Measurements from ENCODE around the gene ATP6V1D. TPM values are rescaled to one million over a fixed set of nuclear protein-coding genes. Genes with fewer than 3 reads are reported as not detected.
"Not testable (repeated sequence)": the region's sequence is repeated elsewhere in the genome, so short reads cannot be mapped to it uniquely, and the experiment has no call there.

Gene ATP6V1D
- total and polyA plus RNA-seq, 2 of the 8 experiments (the other 6 are each of a cell fraction or from before 2014, with no cell fraction given) = 45.1 to 76.3 TPM

DNA sequence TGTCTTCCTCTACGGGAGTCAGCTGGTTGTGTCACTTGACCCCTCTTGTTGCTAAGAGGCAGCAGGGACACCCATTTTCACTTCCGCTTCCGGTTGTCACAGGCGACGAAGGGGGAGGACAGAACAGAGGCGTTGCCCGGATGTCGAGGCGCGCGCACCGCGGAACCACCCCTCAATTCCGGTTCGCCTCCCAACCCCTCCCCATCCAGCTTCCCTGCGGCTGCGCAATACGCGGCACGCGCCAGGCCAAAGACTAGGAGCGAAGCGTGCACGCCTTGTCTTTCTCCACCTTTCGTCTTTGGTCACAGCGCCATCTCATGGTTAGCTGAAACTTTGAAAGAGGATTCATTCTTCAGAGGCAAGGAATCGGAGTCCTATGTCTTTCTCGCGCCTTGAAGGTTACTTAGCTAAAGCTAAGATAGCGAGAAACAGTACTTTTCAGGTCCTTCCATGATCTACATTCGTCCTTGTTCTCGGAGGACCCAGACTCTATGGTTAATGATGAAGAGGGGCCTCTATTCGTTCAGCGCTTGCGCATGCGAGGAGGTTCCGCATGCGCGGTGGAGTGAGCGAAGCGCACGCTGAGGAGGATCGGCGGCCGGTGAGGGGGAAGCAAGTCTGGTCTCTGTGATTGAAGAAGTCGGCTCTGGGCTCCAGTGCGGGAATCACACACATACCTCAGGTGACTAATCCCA is at the start of gene ATP6V1D, which contains the start of gene EIF2S1 (continued):
- peak; percentile 87 for TF ChIP-seq POLR2AphosphoS5 (IDR thresholded peaks at IDR 0.05; ENCODE audit: low read depth, low read length)
- TF ChIP-seq, protein P1, sequence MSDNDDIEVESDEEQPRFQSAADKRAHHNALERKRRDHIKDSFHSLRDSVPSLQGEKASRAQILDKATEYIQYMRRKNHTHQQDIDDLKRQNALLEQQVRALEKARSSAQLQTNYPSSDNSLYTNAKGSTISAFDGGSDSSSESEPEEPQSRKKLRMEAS (IDR thresholded peaks at IDR 0.05) = peak; percentile 92
- TF ChIP-seq, protein P2, sequence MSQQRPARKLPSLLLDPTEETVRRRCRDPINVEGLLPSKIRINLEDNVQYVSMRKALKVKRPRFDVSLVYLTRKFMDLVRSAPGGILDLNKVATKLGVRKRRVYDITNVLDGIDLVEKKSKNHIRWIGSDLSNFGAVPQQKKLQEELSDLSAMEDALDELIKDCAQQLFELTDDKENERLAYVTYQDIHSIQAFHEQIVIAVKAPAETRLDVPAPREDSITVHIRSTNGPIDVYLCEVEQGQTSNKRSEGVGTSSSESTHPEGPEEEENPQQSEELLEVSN (IDR thresholded peaks at IDR 0.05) = peak; percentile 61
- TF ChIP-seq, protein P3, sequence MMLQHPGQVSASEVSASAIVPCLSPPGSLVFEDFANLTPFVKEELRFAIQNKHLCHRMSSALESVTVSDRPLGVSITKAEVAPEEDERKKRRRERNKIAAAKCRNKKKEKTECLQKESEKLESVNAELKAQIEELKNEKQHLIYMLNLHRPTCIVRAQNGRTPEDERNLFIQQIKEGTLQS (IDR thresholded peaks at IDR 0.05; ENCODE audit: insufficient read depth, low read depth, low read length) = peak; percentile 46; the same call in 1 of the 2 replicates

DNA sequence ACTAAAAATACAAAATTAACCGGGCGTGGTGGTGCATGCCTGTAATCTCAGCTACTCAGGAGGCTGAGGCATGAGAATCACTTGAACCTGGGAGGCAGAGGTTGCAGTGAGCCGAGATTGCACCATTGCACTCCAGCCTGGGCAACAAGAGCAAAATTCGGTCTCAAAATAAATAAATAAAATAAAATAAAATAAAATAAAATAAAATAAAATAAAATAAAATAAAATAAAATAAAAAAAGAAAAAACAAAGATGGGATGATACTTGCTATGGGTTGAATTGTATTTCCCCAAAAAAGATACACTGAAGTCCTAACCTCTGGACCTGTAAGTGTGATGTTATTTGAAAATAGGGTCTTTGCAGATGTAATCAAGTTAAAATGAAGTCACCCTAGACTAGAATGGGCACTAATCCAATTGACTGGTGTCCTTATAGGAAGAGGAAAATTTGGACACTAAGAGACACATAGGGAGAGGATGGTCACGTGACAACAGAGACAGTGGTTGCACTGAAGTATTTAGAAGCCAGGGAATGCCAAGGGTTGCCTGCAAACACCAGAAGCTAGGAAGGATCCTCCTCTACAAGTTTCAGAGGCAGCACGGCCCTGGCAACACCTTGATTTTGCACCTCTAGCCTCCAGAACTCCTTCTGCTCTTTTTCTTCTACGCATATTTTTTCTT is 48.7 kb upstream of the ATP6V1D start:
- FAIRE-seq = not testable (repeated sequence)
- CTCF ChIA-PET (ENCODE audit: partially characterized antibody) = interaction anchor here (1.0 to 2.8 kb wide), 2 partner anchors 19 to 163 kb away, joined by 3 to 12 read pairs; no protein-coding TSS in a partner anchor

More for the DNA sequence above, 48.7 kb upstream of the ATP6V1D start:
- H2AFZ ChIP-seq (ENCODE audit: low read length); H3K23ac ChIP-seq (ENCODE audit: insufficient read length); H2BK15ac ChIP-seq (ENCODE audit: low read length); H3K23me2 ChIP-seq (ENCODE audit: low read depth, low read length); H3K4me3 ChIP-seq (ENCODE audit: extremely low read depth in 1 of 4, insufficient read depth in 2 of 4, low read depth in 3 of 4, low read length in 4 of 4); H3K9me3 ChIP-seq (ENCODE audit: insufficient read depth in 2 of 2, low read depth in 1 of 2, low read length in 1 of 2); H4K20me1 ChIP-seq (replicated peaks in 1 of 2; ENCODE audit: control insufficient read depth in 1 of 2, insufficient read depth in 2 of 2, low read length in 2 of 2); H4K8ac ChIP-seq (ENCODE audit: extremely low read depth, insufficient read depth, low read length); H3K18ac ChIP-seq (ENCODE audit: extremely low read depth, low read length); H2BK20ac ChIP-seq (ENCODE audit: low read length); H4K91ac ChIP-seq (replicated peaks; ENCODE audit: insufficient read length, low read length); H3K36me3 ChIP-seq (ENCODE audit: control insufficient read depth in 2 of 4, insufficient read depth in 4 of 4, low read length in 3 of 4); H3K9ac ChIP-seq (replicated peaks in 1 of 4; ENCODE audit: extremely low read depth in 1 of 4, low read depth in 3 of 4, low read length in 3 of 4); H3K14ac ChIP-seq (ENCODE audit: insufficient read length); H2BK5ac ChIP-seq (ENCODE audit: low read depth, low read length); H3K27ac ChIP-seq (ENCODE audit: low read depth, low read length); DNase-seq (ENCODE audit: low read depth in 1 of 2, low spot score in 2 of 2); H3K79me1 ChIP-seq (ENCODE audit: low read depth, low read length); H2BK12ac ChIP-seq (ENCODE audit: low read depth, low read length); H3K56ac ChIP-seq (replicated peaks; ENCODE audit: insufficient read length, low read depth, low read length); H2AK5ac ChIP-seq (ENCODE audit: low read depth, low read length); H2BK120ac ChIP-seq (replicated peaks; ENCODE audit: low read depth, low read length); H3K4ac ChIP-seq (replicated peaks; ENCODE audit: insufficient read length, low read depth, low read length); H3K79me2 ChIP-seq (ENCODE audit: control insufficient read depth in 1 of 2, insufficient read depth in 2 of 2, low read length in 2 of 2); H4K5ac ChIP-seq (ENCODE audit: insufficient read length, low read depth, low read length); H3K4me2 ChIP-seq (ENCODE audit: insufficient read depth in 1 of 2, low read depth in 2 of 2, low read length in 2 of 2); H3K4me1 ChIP-seq (replicated peaks in 1 of 4; ENCODE audit: control insufficient read depth in 3 of 4, insufficient read depth in 4 of 4, low read length in 3 of 4): not testable (repeated sequence)
- WGBS, 2 experiments (ENCODE audit: extremely low coverage in 1 of 2, insufficient coverage in 1 of 2, insufficient read length in 1 of 2, insufficient replicate concordance in 2 of 2, low coverage in 1 of 2, low lambda C conversion rate in 2 of 2, missing lambda C conversion rate in 1 of 2) = 85 to 100% methylated on average over 1 to 7 of the region's 7 CpGs
- POLR2A ChIA-PET (ENCODE audit: partially characterized antibody) = interaction anchor here (1.0 kb wide), 1 partner anchor 11 kb away, joined by 3 read pairs; no protein-coding TSS in a partner anchor
- peaks cover 0 to 20% (median 13%) of the 10 kb centered on the region in 4 experiments; a peak in 6 of 7 replicates for H3K27me3 ChIP-seq (replicated peaks in 1 of 4; ENCODE audit: control insufficient read depth in 3 of 4, extremely low read depth in 1 of 4, insufficient read depth in 3 of 4, low read length in 3 of 4)

Measured in H1 (cell line).